Progenitor cell of endocrine pancreas (in vitro differentiated cells): ENCODE measurements around the gene HINT2. TPM values are rescaled to one million over a fixed set of nuclear protein-coding genes. Genes with fewer than 3 reads are reported as not detected.

Source experiments
- DNase-seq: peaks from one replicate; pipeline ENCODE4 v3.0.0; 2021; ENCODE audit warnings: low spot score; ENCODE audit not compliant: unreplicated experiment
- H3K27ac Mint-ChIP-seq: 2 replicates; pipeline ENCODE4 v1.8.0; 2021; ENCODE audit warnings: mild to moderate bottlenecking, moderate library complexity, mixed read lengths
- H3K27me3 Mint-ChIP-seq: 2 replicates; pipeline ENCODE4 v1.8.0; 2021; ENCODE audit warnings: mixed read lengths
- H3K36me3 Mint-ChIP-seq: 2 replicates; pipeline ENCODE4 v1.8.0; 2022; ENCODE audit warnings: mixed read lengths; ENCODE audit not compliant: insufficient read depth
- H3K4me1 Mint-ChIP-seq: 2 replicates; pipeline ENCODE4 v1.8.0; 2021; ENCODE audit warnings: low read depth, mixed read lengths
- H3K4me3 Mint-ChIP-seq: 2 replicates; pipeline ENCODE4 v1.8.0; 2021; ENCODE audit warnings: low read depth, mild to moderate bottlenecking, moderate library complexity, mixed read lengths
- H3K9me3 Mint-ChIP-seq: 2 replicates; pipeline ENCODE4 v1.8.0; 2021; ENCODE audit warnings: low read depth, mixed read lengths
- CTCF ChIP-seq: fragments of 200-600 bp; sonication (generic); IDR thresholded peaks from one replicate; pipeline ENCODE4 v1.5.0; 2021; ENCODE audit warnings: antibody characterized with exemption, mild to moderate bottlenecking; ENCODE audit not compliant: unreplicated experiment
- total RNA-seq: library from RNA; stranded (reverse); gene quantifications from 2 replicates; pipeline ENCODE4 v1.2.1, GENCODE V29; 2021

HINT2 gene
- total RNA-seq, 1 donor from 2014 or later = 37.7 TPM

DNA sequence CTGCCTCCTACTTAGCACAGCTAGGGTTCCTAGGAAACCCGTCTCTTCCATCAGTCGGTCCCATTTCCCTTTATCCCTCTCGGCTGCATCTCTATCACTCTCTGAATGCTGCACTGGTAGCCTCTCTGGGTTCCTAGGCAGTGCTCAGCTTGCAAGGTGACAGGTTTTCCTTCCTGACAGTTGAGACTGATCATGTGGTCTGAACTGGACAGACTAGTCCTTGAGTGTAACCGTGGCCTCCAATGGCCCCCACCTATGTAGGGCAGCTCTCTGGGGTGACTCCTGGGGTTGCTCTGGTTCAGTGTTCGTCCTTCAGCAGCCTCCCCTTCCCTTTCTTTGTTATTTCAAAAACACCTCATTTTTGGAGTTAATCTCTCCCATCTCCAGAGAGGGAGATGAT lies 18.0 kb upstream of the HINT2 start:
- H3K36me3 Mint-ChIP-seq = no peaks in the 10 kb centered on the region
- no peaks in the 10 kb centered on the region for H3K9me3 Mint-ChIP-seq
- no peak for DNase-seq
- H3K4me3 Mint-ChIP-seq = no peak overlapping the region
- H3K27me3 Mint-ChIP-seq = no peaks in the 10 kb centered on the region
- H3K27ac Mint-ChIP-seq = peak overlapping the region; percentile 29
- no peak for TF ChIP-seq CTCF
- peaks cover 39% of the 10 kb centered on the region for H3K4me1 Mint-ChIP-seq

- Mint-ChIP-seq H3K36me3 (no peaks in the 10 kb centered on the region), H3K27ac (no peak overlapping the region), H3K4me1 (peaks cover 39% of the 10 kb centered on the region), H3K9me3 (no peaks in the 10 kb centered on the region), H3K4me3 (peak overlapping the region; percentile 17), H3K27me3 (peaks cover 3% of the 10 kb centered on the region)
- TF ChIP-seq CTCF = no peak
- DNase-seq = no peak
Measured at GRCh38 chr9:35831040-35831439, 16.2 kb upstream of the HINT2 start.

- no peak for DNase-seq
- Mint-ChIP-seq H3K36me3 (no peaks in the 10 kb centered on the region), H3K27ac (peak overlapping the region; percentile 72), H3K4me1 (peaks cover 31% of the 10 kb centered on the region), H3K27me3 (peaks cover 3% of the 10 kb centered on the region), H3K4me3 (peak overlapping the region; percentile 81), H3K9me3 (no peaks in the 10 kb centered on the region)
- TF ChIP-seq CTCF = no peak
Measured at GRCh38 chr9:35829764-35830096, 14.9 kb upstream of the HINT2 start.

GRCh38 chr9:35829084-35829763 lies 14.4 kb upstream of the HINT2 start, which contains the start of gene TMEM8B:
TSS of gene TMEM8B (plus strand) at chr9:35829228. CDS start at chr9:35829448, 220 bp downstream.
- H3K4me1 Mint-ChIP-seq = peaks cover 26% of the 10 kb centered on the region
- H3K9me3 Mint-ChIP-seq = no peaks in the 10 kb centered on the region
- no peak for TF ChIP-seq CTCF
- peaks cover 3% of the 10 kb centered on the region for H3K27me3 Mint-ChIP-seq
- peak within 1 kb of the TSS; percentile 89 for H3K4me3 Mint-ChIP-seq
- peak within 1 kb of the TSS; percentile 97 for H3K27ac Mint-ChIP-seq
- peak; percentile 90 for DNase-seq
- H3K36me3 Mint-ChIP-seq = no peaks in the 10 kb centered on the region

DNA sequence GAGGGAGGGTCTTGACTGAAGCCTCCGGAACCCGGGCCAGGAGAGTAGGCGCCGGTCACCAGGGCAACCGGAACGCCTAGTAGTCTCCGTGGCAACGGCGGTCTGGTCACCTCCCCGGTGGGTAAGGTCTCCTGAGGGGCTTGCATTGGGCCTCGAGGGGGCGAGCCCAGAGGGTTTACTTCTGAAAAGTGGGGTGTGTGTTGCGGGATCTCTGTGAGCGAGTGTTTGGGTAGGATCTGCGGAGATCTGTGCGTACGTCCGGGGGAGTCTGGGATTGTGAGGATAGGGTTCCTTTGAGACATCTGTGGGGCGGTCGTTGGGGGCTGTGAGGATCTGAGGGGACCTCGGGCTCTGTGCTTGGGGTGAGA lies 13.9 kb upstream of the HINT2 start, which contains the start of gene FAM221B:
Gene FAM221B (minus strand): TSS at position 17 of the 368 bp plus-strand sequence. CDS start 2,571 bp downstream, outside the sequence.
- DNase-seq = peak; percentile 34
- Mint-ChIP-seq H3K4me3 (peak within 1 kb of the TSS; percentile 89), H3K27me3 (peaks cover 3% of the 10 kb centered on the region), H3K36me3 (no peaks in the 10 kb centered on the region), H3K4me1 (peaks cover 26% of the 10 kb centered on the region), H3K27ac (peak within 1 kb of the TSS; percentile 97), H3K9me3 (no peaks in the 10 kb centered on the region)
- TF ChIP-seq CTCF = no peak
